Upper lobe of right lung (tissue), 1 donor: ENCODE data around the gene CHST3. TPM values are rescaled to one million over a fixed set of nuclear protein-coding genes. Genes with fewer than 3 reads are reported as not detected.

Source experiments
- ATAC-seq: fragments of 200-7000 bp; cut with Tn5 transposase; one replicate; pipeline ENCODE4 v1.9.1; 2020; ENCODE audit warnings: mild to moderate bottlenecking, moderate library complexity
- DNase-seq: peaks from one replicate; pipeline ENCODE4 v3.0.0-alpha.2; 2020
- H3K27ac ChIP-seq: fragments of 200-600 bp; one replicate; pipeline ENCODE4 v1.8.0; 2022
- H3K27me3 ChIP-seq: fragments of 200-600 bp; one replicate; pipeline ENCODE4 v1.8.0; 2022; ENCODE audit warnings: mild to moderate bottlenecking
- H3K36me3 ChIP-seq: fragments of 200-600 bp; one replicate; pipeline ENCODE4 v1.8.0; 2022
- H3K4me1 ChIP-seq: fragments of 200-600 bp; one replicate; pipeline ENCODE4 v1.8.0; 2022
- H3K4me3 ChIP-seq: fragments of 200-600 bp; one replicate; pipeline ENCODE4 v1.8.0; 2022; ENCODE audit warnings: mild to moderate bottlenecking
- H3K9me3 ChIP-seq: fragments of 200-600 bp; one replicate; pipeline ENCODE4 v1.8.0; 2022
- intact Hi-C: fragments of 100-400 bp; cut with DNase I; formaldehyde crosslinking; loops from one replicate; pipeline ENCODE4 v1.11.0; 2022
- total RNA-seq: library from RNA; stranded (reverse); fragmentation: NEBNext Ultra II Directional; extraction: Animal tissue kit (Norgen Biotek cat#: 25700); gene quantifications from one replicate; pipeline ENCODE4 v1.2.1, GENCODE V29; 2021
- TF ChIP-seq, protein P1 (sequence below): fragments of 200-600 bp; IDR thresholded peaks from one replicate; pipeline ENCODE4 v1.8.0; 2022; ENCODE audit warnings: antibody characterized with exemption
- donor health status: DM: no; HTN: yes; CAD: no; lungs with severe emphysema.

The CHST3 gene
- total RNA-seq, 1 donor from 2014 or later, result 15.6 TPM

DNA sequence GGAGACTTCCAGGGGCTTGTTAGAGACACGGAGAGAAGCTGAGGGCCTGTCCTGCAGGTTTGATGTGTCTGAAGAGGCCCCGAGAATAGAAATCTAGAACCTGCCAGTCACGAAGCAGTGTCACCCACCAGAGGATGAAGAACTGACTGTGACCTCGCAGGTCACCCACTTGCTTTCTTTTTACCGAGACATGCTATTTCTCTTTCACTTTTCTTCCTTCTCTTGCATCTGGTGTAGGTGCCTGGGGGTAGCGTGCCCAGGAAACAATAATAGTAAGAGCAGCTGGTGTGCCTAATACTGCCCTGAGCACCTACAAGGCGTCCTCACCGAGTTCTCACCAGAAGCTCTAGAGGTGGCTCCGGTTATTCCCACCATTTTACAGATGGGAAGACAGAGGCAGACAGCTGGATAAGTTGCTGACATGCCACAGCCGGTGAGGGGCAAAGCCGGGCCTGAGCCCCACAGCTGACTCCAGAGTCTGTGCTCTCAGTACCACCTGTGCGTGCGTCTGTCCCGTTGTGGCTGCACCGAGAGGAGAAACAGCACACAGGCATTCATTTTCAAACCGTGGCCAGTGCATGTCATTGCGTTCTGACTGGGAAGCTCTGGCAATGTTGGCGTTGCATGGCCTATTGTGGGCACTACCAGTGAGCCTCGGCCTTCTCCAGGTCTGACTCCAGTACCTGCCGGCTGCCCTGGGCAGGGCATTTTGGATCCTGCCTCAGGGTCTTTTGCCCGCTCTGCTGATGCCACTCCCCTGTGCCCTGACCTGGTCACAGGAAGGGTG, 7.8 kb downstream of the CHST3 start:
- ATAC-seq (no peak), DNase-seq (no peak)
- H3K4me1 ChIP-seq, result peaks cover 18% of the 10 kb centered on the region
- no peak overlapping the region for H3K27ac ChIP-seq
- no peaks in the 10 kb centered on the region for H3K27me3 ChIP-seq
- no peak overlapping the region for H3K4me3 ChIP-seq
- TF ChIP-seq, protein P1, sequence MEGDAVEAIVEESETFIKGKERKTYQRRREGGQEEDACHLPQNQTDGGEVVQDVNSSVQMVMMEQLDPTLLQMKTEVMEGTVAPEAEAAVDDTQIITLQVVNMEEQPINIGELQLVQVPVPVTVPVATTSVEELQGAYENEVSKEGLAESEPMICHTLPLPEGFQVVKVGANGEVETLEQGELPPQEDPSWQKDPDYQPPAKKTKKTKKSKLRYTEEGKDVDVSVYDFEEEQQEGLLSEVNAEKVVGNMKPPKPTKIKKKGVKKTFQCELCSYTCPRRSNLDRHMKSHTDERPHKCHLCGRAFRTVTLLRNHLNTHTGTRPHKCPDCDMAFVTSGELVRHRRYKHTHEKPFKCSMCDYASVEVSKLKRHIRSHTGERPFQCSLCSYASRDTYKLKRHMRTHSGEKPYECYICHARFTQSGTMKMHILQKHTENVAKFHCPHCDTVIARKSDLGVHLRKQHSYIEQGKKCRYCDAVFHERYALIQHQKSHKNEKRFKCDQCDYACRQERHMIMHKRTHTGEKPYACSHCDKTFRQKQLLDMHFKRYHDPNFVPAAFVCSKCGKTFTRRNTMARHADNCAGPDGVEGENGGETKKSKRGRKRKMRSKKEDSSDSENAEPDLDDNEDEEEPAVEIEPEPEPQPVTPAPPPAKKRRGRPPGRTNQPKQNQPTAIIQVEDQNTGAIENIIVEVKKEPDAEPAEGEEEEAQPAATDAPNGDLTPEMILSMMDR, result no peak
- intact Hi-C loops, result no loop called here
- no peaks in the 10 kb centered on the region for H3K36me3 ChIP-seq
- no peaks in the 10 kb centered on the region for H3K9me3 ChIP-seq

DNA sequence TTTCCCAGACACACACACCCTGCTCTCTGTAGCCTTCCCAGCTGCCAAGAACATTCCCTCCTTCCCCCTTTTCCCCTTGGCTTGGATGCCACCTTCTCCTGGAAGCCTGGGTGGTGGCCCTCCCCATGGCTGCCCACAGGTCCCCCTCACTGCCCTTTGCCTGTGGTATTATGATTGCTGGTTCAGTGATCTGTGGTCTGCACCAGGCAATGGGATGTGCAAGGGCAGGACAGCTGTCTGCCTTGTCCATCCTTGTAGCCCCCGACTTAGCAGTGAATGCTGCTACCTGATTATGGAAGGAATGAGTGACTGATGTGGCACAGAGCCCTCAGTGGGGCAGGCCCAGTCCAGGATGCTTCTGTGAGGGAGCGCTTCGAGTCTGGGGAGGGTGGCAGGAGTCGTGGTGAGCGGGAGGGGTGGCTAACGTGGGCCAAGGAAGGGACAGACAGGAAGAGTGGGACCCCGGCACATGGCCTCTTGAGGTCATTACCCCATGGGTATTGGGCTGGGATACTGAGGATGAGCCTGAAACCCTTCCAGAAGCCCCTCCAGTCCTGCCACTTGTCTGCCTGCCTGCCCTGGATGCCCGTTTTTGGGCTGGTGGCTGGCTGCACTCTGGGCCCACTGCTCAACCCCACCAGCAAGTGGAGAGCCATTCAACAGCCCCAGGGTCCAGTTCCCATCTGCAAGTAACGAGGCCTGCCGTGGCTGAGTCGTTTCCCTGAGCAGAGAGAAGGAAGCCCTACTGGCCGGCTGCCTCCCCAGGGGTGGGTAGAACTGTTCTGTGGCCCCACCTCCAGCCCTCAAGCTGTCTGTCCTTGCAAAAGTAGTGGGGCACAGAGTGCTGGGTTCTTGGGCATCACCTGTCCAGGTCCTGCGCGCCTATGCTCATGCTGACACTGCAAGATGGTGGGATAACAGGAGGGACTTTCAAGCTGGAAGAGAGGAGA, 8.8 kb downstream of the CHST3 start:
- no peaks in the 10 kb centered on the region for H3K27me3 ChIP-seq
- ATAC-seq (no peak), DNase-seq (no peak)
- H3K4me3 ChIP-seq, result no peak overlapping the region
- H3K9me3 ChIP-seq, result no peaks in the 10 kb centered on the region
- no peak overlapping the region for H3K27ac ChIP-seq
- H3K4me1 ChIP-seq, result peaks cover 18% of the 10 kb centered on the region
- intact Hi-C loops, result no loop called here
- TF ChIP-seq, protein P1, result no peak
- no peaks in the 10 kb centered on the region for H3K36me3 ChIP-seq

DNA sequence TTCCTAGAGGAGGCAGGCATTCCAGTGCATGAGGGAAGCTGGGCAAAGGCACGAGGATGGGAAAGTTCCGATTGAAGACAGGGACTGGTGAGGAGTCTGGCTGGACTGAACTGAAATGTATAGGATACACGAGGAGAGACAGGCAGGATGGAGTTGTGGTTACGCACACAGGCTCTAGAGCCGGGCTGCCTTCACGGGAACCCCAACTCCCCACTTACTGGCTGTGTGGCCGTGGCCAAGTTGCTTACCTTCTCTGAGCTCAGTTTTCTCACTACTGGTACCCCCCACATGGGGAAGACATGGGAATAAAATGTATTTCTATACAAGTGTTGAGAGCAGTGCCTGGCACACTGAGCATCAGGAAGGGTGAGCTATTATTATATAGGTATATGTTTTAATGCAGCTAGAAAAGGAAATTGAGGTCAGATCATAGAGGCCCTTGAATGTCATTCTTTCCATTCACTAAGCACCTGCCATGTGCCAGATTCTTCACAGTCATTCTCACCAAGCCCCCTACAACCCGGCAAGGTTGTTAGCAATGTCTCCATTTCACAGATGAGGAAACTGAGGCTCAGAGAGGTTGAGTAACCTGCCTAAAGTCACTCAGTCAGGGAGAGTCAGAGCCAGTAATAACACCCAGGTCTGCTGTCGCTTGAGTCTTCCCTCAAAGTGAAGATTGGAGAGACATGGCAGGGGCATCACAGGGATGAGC, 9.7 kb downstream of the CHST3 start:
- no peak overlapping the region for H3K4me3 ChIP-seq

DNA sequence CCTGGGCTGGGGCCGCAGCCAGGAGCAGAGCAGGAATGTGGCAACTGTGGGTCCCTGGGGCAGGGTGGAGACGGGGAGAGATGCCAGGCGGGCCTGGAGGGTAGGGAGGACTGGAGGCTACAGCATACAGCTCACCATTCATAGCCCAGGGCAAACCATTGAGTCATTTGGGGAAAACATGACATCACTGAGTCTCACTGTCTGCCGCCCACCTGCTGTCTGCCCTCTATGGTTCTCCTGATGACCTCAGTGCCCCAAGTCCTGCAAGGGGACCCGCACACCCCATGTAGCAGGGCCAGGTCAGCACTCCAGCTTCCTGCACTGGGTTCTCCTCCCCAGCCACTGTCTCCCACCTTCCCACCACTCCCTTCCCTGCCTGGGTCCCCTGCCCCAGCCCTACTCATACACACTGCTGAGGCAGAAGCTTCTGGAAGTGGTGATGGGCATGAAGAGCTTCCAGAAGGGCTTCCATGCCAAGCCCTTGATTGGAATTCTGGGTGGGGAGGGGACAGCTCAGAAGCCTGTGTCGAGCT, 10.4 kb downstream of the CHST3 start:
- no peaks in the 10 kb centered on the region for H3K9me3 ChIP-seq
- TF ChIP-seq, protein P1, result no peak
- H3K27me3 ChIP-seq, result no peaks in the 10 kb centered on the region
- no peak overlapping the region for H3K4me3 ChIP-seq
- H3K36me3 ChIP-seq, result no peaks in the 10 kb centered on the region
- H3K4me1 ChIP-seq, result peaks cover 25% of the 10 kb centered on the region
- ATAC-seq, result peak; percentile 19
- DNase-seq, result no peak
- intact Hi-C loops, result no loop called here
- peak overlapping the region; percentile 17 for H3K27ac ChIP-seq

More for the DNA sequence above, 9.7 kb downstream of the CHST3 start:
- no peaks in the 10 kb centered on the region for H3K36me3 ChIP-seq
- intact Hi-C loops, result no loop called here
- no peak for ATAC-seq
- no peaks in the 10 kb centered on the region for H3K27me3 ChIP-seq
- no peaks in the 10 kb centered on the region for H3K9me3 ChIP-seq
- H3K4me1 ChIP-seq, result peaks cover 23% of the 10 kb centered on the region
- TF ChIP-seq, protein P1, result no peak
- no peak for DNase-seq
- H3K27ac ChIP-seq, result peak overlapping the region; percentile 17
